Esophagus muscularis mucosa (tissue), 4 donors: ENCODE measurements around the gene NUP210L. TPM values are rescaled to one million over a fixed set of nuclear protein-coding genes. Genes with fewer than 3 reads are reported as not detected.

Experiments
- DNase-seq: peaks from one replicate; pipeline ENCODE4 v3.0.0-alpha.2; 2017; ENCODE audit errors: extremely low spot score
- H3K27ac ChIP-seq, 4 donors: fragments of 200-600 bp; sonication (generic); replicated peaks in 1 of 4; 1 replicate in 3 of 4; 2 replicates in 1 of 4; pipeline ENCODE4 v1.5.1; 2016 to 2019; ENCODE audit warnings: mild to moderate bottlenecking in 1 of 4
- H3K27me3 ChIP-seq, 4 donors: fragments of 200-600 bp; sonication (generic); one replicate each; pipeline versions ENCODE4 v1.5.1 to v1.6.0; 2016 to 2019
- H3K36me3 ChIP-seq, 4 donors: fragments of 200-600 bp; sonication (generic); one replicate each; pipeline ENCODE4 v1.5.1; 2016 to 2019
- H3K4me1 ChIP-seq, 4 donors: fragments of 200-600 bp; sonication (generic); one replicate each; pipeline ENCODE4 v1.5.1; 2016 to 2019
- H3K4me3 ChIP-seq, 4 donors: fragments of 200-600 bp; sonication (generic); 1 replicate in 2 of 4; 2 replicates in 2 of 4; pipeline ENCODE4 v1.5.1; 2016 to 2019; ENCODE audit warnings: mild to moderate bottlenecking in 4 of 4, moderate library complexity in 1 of 4
- H3K9me3 ChIP-seq, 4 donors: fragments of 200-600 bp; sonication (generic); 1 replicate in 3 of 4; 2 replicates in 1 of 4; pipeline ENCODE4 v1.5.1; 2016 to 2019
- CTCF ChIP-seq, 3 experiments: fragments of 200-600 bp in 2 of 3; fragments of 450-650 bp in 1 of 3; sonication (generic) in 2 of 3; IDR thresholded peaks; one replicate each; pipeline ENCODE4 v1.5.1; 2017 to 2019; ENCODE audit warnings: antibody characterized with exemption in 3 of 3, mild to moderate bottlenecking in 2 of 3, moderate library complexity in 1 of 3
- EP300 ChIP-seq: sonication (generic); formaldehyde crosslinking; IDR thresholded peaks from one replicate; pipeline ENCODE4 v1.6.1; 2017; ENCODE audit warnings: antibody characterized with exemption
- POLR2A ChIP-seq: fragments of 450-650 bp; IDR thresholded peaks from one replicate; pipeline ENCODE4 v1.6.1; 2017; ENCODE audit warnings: antibody characterized with exemption, moderate library complexity, mild to moderate bottlenecking, low read depth
- POLR2AphosphoS5 ChIP-seq, 2 donors: sonication (generic); formaldehyde crosslinking; IDR thresholded peaks; one replicate each; pipeline ENCODE4 v1.6.1; 2017; ENCODE audit warnings: antibody characterized with exemption in 2 of 2
- WGBS: methylation state at CpG from one replicate; pipeline ENCODE4 v1.1.5; 2018; 5-methylcytosine and 5-hydroxymethylcytosine counted together
- intact Hi-C: fragments of 100-400 bp; cut with DNase I; formaldehyde crosslinking; loops from one replicate; pipeline ENCODE4 v1.15.1; 2023
- total RNA-seq, 4 donors: library from RNA; depleted of rRNA; stranded (reverse); fragments of >200 nt; gene quantifications; one replicate each; pipeline versions ENCODE4 v1.1.0 to v1.2.1, GENCODE V29; 2016

NUP210L gene
- total RNA-seq, 4 donors from 2014 or later: not detected

DNA sequence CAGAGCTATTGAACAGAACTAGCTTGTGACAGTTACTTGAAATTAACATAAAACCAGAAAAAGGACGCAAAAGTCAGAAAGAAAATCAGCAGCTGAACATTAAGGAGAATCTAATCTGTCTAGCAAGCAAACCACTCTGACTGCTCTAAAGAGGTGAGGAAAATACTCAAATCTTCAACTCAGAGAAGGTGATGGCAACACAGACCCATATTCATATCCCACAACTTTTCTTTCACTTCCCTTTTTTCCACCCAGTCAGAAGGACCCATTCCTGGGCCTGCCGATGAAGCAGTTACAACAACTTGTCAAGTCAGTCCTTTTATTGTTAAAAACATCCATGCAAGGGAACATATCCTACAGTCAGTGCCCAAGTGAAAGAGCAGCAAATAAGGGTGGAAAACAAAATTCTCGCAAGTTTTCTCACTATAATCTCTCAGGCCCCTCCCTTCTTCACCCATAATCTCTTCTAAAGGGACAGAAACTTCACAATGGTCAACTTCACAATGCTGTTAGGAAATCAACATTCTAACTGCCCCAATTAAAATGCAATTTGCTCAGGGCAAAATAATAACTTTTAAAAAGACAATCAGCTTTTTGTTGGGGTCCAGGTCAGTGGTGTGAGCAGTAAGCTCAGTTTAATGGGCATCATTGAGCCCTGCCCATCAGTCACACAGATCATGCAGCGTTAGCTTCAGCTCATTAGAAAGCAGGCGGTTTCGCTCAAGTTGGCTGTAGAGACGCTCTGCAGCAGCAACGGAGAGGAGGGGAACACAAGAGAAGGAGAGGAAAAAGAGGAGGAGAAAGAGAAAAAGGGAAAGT, 3.6 kb upstream of the NUP210L start:
- intact Hi-C loops: no loop called here

DNA sequence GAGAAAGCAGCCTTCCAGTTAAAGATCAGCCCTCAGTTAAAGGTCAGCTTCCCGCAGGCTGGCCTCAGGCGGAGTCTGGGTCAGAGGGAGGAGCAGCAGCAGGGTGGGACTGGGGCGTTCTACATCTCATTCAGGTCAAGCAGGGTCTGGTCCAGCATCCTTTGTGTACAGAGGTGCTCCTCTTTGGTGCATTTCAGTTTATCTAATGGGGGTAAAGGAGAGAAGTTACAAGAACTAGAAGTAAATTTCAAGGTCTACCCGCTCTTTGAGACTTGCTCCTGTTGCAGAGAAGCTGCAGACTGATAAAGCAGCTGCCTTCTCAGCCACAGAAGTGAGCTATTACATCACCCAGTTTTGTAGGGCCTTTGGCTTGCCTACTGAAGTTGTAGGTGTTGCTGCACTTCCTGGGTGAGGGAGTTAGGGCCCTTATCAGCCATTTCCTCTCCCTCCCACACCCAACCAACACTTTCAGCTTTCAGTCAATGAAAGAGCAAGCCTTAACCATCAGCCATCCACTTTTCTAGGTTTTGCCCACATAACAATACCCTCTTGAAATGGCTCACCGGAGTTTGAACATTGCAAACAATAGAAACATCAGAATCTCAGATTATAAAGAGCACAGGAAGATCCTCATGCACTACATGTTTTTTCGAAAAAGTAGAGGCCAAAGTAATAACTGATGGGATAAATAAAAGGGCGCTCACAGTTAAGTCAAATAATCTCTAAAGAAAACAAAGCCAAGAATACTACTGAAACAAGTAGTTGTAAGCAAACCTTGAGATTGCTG, 2.8 kb upstream of the NUP210L start:
- H3K4me1 ChIP-seq: peaks cover 16 to 36% (median 25%) of the 10 kb centered on the region in 4 donors
- peak overlapping the region in 2 of 4 donors; percentile 4 to 74 for H3K27ac ChIP-seq
- intact Hi-C loops: no loop called here
- H3K9me3 ChIP-seq: no peaks in the 10 kb centered on the region
- TF ChIP-seq EP300 (no peak), CTCF (IDR thresholded peaks at IDR 0.05) (no peak), POLR2A (no peak), POLR2AphosphoS5 (IDR thresholded peaks at IDR 0.05) (no peak)
- H3K4me3 ChIP-seq: no peak overlapping the region
- WGBS: 71% methylated on average over 7 of the region's 7 CpGs
- no peak for DNase-seq
- H3K27me3 ChIP-seq: no peaks in the 10 kb centered on the region
- H3K36me3 ChIP-seq: peaks cover 33 to 65% (median 54%) of the 10 kb centered on the region in 4 donors

More for the DNA sequence above, 3.6 kb upstream of the NUP210L start:
- no peak for DNase-seq
- TF ChIP-seq POLR2A: no peak
- TF ChIP-seq EP300: no peak
- no peak for TF ChIP-seq POLR2AphosphoS5 (IDR thresholded peaks at IDR 0.05)
- no peak for TF ChIP-seq CTCF (IDR thresholded peaks at IDR 0.05)
- Histone ChIP-seq H3K9me3 (no peaks in the 10 kb centered on the region), H3K4me3 (no peak overlapping the region), H3K4me1 (peaks cover 16 to 36% (median 25%) of the 10 kb centered on the region in 4 donors), H3K27ac (peak overlapping the region in 2 of 4 donors; percentile 4 to 21), H3K36me3 (peaks cover 36 to 73% (median 59%) of the 10 kb centered on the region in 4 donors), H3K27me3 (no peaks in the 10 kb centered on the region)
- WGBS: 79% methylated on average over 8 of the region's 8 CpGs

GRCh38 chr1:154155251-154155650, 378 bp upstream of the NUP210L start:
- intact Hi-C loops: no loop called here
- TF ChIP-seq POLR2A (no peak), POLR2AphosphoS5 (IDR thresholded peaks at IDR 0.05) (peak in 1 of 2 donors; percentile 41), CTCF (IDR thresholded peaks at IDR 0.05) (no peak), EP300 (peak; percentile 64)
- peaks cover 16 to 53% (median 34%) of the 10 kb centered on the region in 4 donors for H3K4me1 ChIP-seq
- no peaks in the 10 kb centered on the region for H3K27me3 ChIP-seq
- peak overlapping the region; percentile 71 to 79 (median 73) for H3K27ac ChIP-seq
- peaks cover 20 to 44% (median 37%) of the 10 kb centered on the region in 4 donors for H3K36me3 ChIP-seq
- peak overlapping the region in 3 of 4 donors; percentile 1 to 4 (median 4) for H3K4me3 ChIP-seq
- no peaks in the 10 kb centered on the region for H3K9me3 ChIP-seq
- DNase-seq: no peak
- 6% methylated on average over 9 of the region's 9 CpGs for WGBS

GRCh38 chr1:154154053-154154452, 820 bp downstream of the NUP210L start:
- Histone ChIP-seq H3K9me3 (no peaks in the 10 kb centered on the region), H3K4me3 (no peak overlapping the region), H3K4me1 (peaks cover 16 to 53% (median 32%) of the 10 kb centered on the region in 4 donors), H3K36me3 (peaks cover 10 to 34% (median 27%) of the 10 kb centered on the region in 4 donors), H3K27ac (peak overlapping the region; percentile 71 to 79 (median 73)), H3K27me3 (no peaks in the 10 kb centered on the region)
- intact Hi-C loops: no loop called here
- 96% methylated on average over 6 of the region's 6 CpGs for WGBS
- DNase-seq: no peak
- TF ChIP-seq EP300 (no peak), CTCF (IDR thresholded peaks at IDR 0.05) (no peak), POLR2A (no peak), POLR2AphosphoS5 (IDR thresholded peaks at IDR 0.05) (no peak)
